Smooth muscle cell (in vitro differentiated cells): ENCODE results near the gene BACH2. TPM values are rescaled to one million over a fixed set of nuclear protein-coding genes. Genes with fewer than 3 reads are reported as not detected.

ENCODE experiments used
- DNase-seq: peaks from one replicate; lab custom pipeline; 2025; ENCODE audit not compliant: unreplicated experiment; lab: John Stamatoyannopoulos, UW
- H2AFZ ChIP-seq: fragments of 200-600 bp; sonication (generic); 2 replicates; pipeline ENCODE4 v1.6.0; 2016; ENCODE audit warnings: antibody characterized with exemption, low read depth, mild to moderate bottlenecking
- H3F3A ChIP-seq: fragments of 200-600 bp; sonication (generic); 2 replicates; pipeline ENCODE4 v1.6.0; 2017; ENCODE audit warnings: antibody characterized with exemption, low read depth
- H3K27ac ChIP-seq: fragments of 200-600 bp; sonication (generic); 2 replicates; pipeline ENCODE4 v1.5.1; 2016; ENCODE audit warnings: low read depth, mild to moderate bottlenecking
- H3K27me3 ChIP-seq: fragments of 200-600 bp; sonication (generic); 2 replicates; pipeline ENCODE4 v1.6.1; 2016; ENCODE audit warnings: low read depth, mild to moderate bottlenecking
- H3K36me3 ChIP-seq: fragments of 200-600 bp; sonication (generic); 2 replicates; pipeline ENCODE4 v1.5.1; 2016; ENCODE audit warnings: low read depth
- H3K4me1 ChIP-seq: fragments of 200-600 bp; sonication (generic); 2 replicates; pipeline ENCODE4 v1.5.1; 2016; ENCODE audit warnings: low read depth
- H3K4me2 ChIP-seq: fragments of 200-600 bp; sonication (generic); 2 replicates; pipeline ENCODE4 v1.6.0; 2016; ENCODE audit warnings: mild to moderate bottlenecking
- H3K4me3 ChIP-seq: fragments of 200-600 bp; sonication (generic); 2 replicates; pipeline ENCODE4 v1.5.1; 2016; ENCODE audit warnings: mild to moderate bottlenecking
- H3K79me2 ChIP-seq: fragments of 200-600 bp; sonication (generic); 2 replicates; pipeline ENCODE4 v1.6.0; 2016; ENCODE audit warnings: low read depth, mild to moderate bottlenecking
- H3K9ac ChIP-seq: fragments of 200-600 bp; sonication (generic); 2 replicates; pipeline ENCODE4 v1.6.0; 2016; ENCODE audit warnings: low read depth
- H3K9me3 ChIP-seq: fragments of 200-600 bp; sonication (generic); replicated peaks from 2 replicates; pipeline ENCODE4 v1.5.1; 2016; ENCODE audit warnings: low read depth
- H4K20me1 ChIP-seq: fragments of 200-600 bp; sonication (generic); 2 replicates; pipeline ENCODE4 v1.6.0; 2016; ENCODE audit warnings: low read depth
- WGBS: methylation state at CpG from one replicate; pipeline ENCODE4 v1.1.7; 2016; ENCODE audit warnings: low lambda C conversion rate; 5-methylcytosine and 5-hydroxymethylcytosine counted together
- polyA plus RNA-seq: library from polyadenylated mRNA; unstranded; fragments of >200 nt; fragmentation: Nextera tagmentation; extraction: Ambion mirVana; gene quantifications from 2 replicates; pipeline ENCODE4 v1.2.1, GENCODE V29; 2016
- total RNA-seq: library from RNA; depleted of rRNA; stranded (reverse); fragments of >200 nt; gene quantifications from 2 replicates; pipeline ENCODE4 v1.2.3, GENCODE V29; 2014
- TF ChIP-seq, protein P1 (sequence below): fragments of 200-600 bp; sonication (generic); IDR thresholded peaks from 2 replicates; pipeline ENCODE4 v1.5.1; 2017; ENCODE audit warnings: borderline replicate concordance, mild to moderate bottlenecking, antibody characterized with exemption; ENCODE audit not compliant: insufficient read depth, poor library complexity, severe bottlenecking

BACH2 gene
- total and polyA plus RNA-seq, 2 experiments from 2014 or later = 3.0 to 4.5 TPM

DNA sequence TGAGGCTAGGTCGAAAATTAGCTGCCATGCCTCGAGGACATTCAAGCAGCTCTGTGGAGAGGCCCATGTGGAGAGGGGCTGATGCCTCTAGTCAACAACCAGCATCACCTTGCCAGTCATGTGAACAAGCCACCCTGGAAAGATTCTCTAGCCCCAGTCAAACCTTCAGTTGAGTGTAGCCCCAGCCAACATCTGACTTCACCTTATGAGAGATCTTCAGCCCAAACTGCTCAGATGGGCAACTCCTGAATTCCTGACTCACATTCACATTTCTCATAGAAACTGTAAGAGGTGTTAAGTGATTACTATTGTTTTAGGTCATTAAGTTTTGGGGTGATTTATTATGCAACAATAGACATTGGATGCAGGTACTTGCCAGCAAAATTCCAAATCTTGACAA, 357.5 kb downstream of the BACH2 start:
- Histone ChIP-seq H3K9me3 (no peaks in the 10 kb centered on the region), H4K20me1 (no peaks in the 10 kb centered on the region), H3K4me1 (no peaks in the 10 kb centered on the region), H3K79me2 (no peaks in the 10 kb centered on the region), H2AFZ (no peak overlapping the region), H3K27me3 (no peaks in the 10 kb centered on the region), H3K27ac (no peak overlapping the region), H3K9ac (no peak overlapping the region), H3F3A (no peaks in the 10 kb centered on the region), H3K36me3 (no peaks in the 10 kb centered on the region), H3K4me3 (no peak overlapping the region), H3K4me2 (no peak overlapping the region)
- TF ChIP-seq, protein P1, sequence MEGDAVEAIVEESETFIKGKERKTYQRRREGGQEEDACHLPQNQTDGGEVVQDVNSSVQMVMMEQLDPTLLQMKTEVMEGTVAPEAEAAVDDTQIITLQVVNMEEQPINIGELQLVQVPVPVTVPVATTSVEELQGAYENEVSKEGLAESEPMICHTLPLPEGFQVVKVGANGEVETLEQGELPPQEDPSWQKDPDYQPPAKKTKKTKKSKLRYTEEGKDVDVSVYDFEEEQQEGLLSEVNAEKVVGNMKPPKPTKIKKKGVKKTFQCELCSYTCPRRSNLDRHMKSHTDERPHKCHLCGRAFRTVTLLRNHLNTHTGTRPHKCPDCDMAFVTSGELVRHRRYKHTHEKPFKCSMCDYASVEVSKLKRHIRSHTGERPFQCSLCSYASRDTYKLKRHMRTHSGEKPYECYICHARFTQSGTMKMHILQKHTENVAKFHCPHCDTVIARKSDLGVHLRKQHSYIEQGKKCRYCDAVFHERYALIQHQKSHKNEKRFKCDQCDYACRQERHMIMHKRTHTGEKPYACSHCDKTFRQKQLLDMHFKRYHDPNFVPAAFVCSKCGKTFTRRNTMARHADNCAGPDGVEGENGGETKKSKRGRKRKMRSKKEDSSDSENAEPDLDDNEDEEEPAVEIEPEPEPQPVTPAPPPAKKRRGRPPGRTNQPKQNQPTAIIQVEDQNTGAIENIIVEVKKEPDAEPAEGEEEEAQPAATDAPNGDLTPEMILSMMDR = no peak
- DNase-seq = no peak
- whole genome bisulfite sequencing = 78% methylated on average over 2 of the region's 2 CpGs

DNA sequence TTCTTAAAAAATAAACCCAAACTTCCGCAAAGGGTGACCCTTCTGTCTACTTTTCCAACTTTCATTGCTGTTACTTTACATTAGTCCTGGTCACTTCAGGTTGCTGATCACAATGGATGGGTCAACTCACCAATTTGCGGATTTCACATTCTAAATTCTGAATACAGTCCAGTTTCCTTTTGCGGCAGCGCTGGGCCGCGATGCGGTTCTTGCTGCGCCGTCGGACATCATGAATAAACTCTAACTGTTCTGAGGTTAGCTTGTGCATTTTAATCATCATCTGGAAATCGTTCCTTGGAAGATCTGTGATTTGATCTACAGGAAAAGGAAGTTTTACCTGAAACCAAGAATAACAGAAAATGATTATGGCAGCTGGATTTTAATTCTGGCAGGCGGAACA, 358.6 kb downstream of the BACH2 start:
- WGBS = 89% methylated on average over 12 of the region's 12 CpGs
- Histone ChIP-seq H3K4me2 (no peak overlapping the region), H3K4me3 (no peak overlapping the region), H4K20me1 (no peaks in the 10 kb centered on the region), H3K36me3 (no peaks in the 10 kb centered on the region), H3K9ac (no peak overlapping the region), H3K79me2 (no peaks in the 10 kb centered on the region), H3K4me1 (no peaks in the 10 kb centered on the region), H3K27me3 (no peaks in the 10 kb centered on the region), H2AFZ (no peak overlapping the region), H3K9me3 (no peaks in the 10 kb centered on the region), H3F3A (no peaks in the 10 kb centered on the region), H3K27ac (no peak overlapping the region)
- TF ChIP-seq, protein P1 = no peak
- DNase-seq = no peak

- H3K36me3 ChIP-seq = no peaks in the 10 kb centered on the region
- no peak overlapping the region for H2AFZ ChIP-seq
- no peak overlapping the region for H3K27ac ChIP-seq
- no peaks in the 10 kb centered on the region for H3K27me3 ChIP-seq
- no peaks in the 10 kb centered on the region for H3K4me1 ChIP-seq
- H3F3A ChIP-seq = no peaks in the 10 kb centered on the region
- H3K79me2 ChIP-seq = no peaks in the 10 kb centered on the region
- DNase-seq = no peak
- H4K20me1 ChIP-seq = no peaks in the 10 kb centered on the region
- no peaks in the 10 kb centered on the region for H3K9me3 ChIP-seq
- 96% methylated on average over 1 of the region's 1 CpG for WGBS
- H3K9ac ChIP-seq = no peak overlapping the region
- no peak overlapping the region for H3K4me2 ChIP-seq
- TF ChIP-seq, protein P1 = no peak
- no peak overlapping the region for H3K4me3 ChIP-seq
Observed at GRCh38 chr6:89936177-89936576, 360.5 kb downstream of the BACH2 start.

DNA sequence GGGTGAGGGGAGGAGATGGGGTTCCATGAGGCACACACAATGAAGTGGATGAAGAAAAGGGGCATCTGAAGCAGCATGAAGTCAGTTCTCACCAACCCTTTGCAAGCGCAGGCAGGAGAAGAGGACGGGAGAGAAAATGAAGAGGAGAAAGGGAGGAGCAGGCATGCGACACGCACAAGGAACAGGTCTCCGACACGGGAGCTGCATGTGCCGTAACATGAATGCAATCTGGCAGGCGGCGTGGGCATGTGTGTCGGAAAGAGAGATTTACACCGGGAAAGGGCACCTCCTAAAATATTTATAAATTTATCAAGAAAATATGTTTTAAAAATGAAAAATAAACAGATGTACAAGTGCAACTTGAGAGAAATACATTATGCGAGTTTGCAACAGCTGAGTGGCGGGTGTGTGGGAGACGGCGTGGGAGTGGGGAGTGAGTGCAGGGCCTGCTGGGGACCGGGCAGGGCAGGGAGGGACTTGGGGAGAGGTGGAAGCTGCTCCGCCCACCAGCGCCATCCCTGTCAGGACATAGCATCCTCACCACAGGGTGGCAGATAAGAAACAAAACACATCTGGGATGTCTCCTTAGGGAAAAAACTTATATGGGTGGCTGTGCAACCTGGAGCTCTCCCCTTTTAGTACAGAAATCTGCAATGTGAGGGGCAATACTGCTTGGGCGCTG, 361.8 kb downstream of the BACH2 start:
- TF ChIP-seq, protein P1 = no peak
- WGBS = 93% methylated on average over 19 of the region's 19 CpGs
- Histone ChIP-seq H3K4me1 (no peaks in the 10 kb centered on the region), H3K4me2 (no peak overlapping the region), H4K20me1 (no peaks in the 10 kb centered on the region), H3F3A (no peaks in the 10 kb centered on the region), H3K27ac (no peak overlapping the region), H3K9ac (no peak overlapping the region), H2AFZ (no peak overlapping the region), H3K9me3 (no peaks in the 10 kb centered on the region), H3K36me3 (no peaks in the 10 kb centered on the region), H3K79me2 (no peaks in the 10 kb centered on the region), H3K4me3 (no peak overlapping the region), H3K27me3 (no peaks in the 10 kb centered on the region)
- DNase-seq = no peak
